GM23338 (cell line): ENCODE results near the gene ZBTB2. TPM values are rescaled to one million over a fixed set of nuclear protein-coding genes. Genes with fewer than 3 reads are reported as not detected.

Experiments
- ATAC-seq: fragments of 200-7000 bp; cut with Tn5 transposase; 3 replicates; pipeline ENCODE4 v1.9.1; 2020
- DNase-seq: peaks from one replicate; pipeline ENCODE4 v3.0.0-alpha.2; 2015; ENCODE audit warnings: low spot score
- H2AFZ ChIP-seq: fragments of 200-600 bp; sonication (generic); 2 replicates; pipeline ENCODE4 v1.8.0; 2016; ENCODE audit warnings: antibody characterized with exemption, mild to moderate bottlenecking, moderate library complexity
- H3F3A ChIP-seq: fragments of 200-600 bp; sonication (generic); replicated peaks from 2 replicates; pipeline ENCODE4 v1.8.0; 2017; ENCODE audit warnings: antibody characterized with exemption, mixed run types, low read depth
- H3K27ac ChIP-seq: fragments of 200-600 bp; sonication (generic); 2 replicates; pipeline ENCODE4 v1.6.1; 2016; ENCODE audit warnings: low read depth
- H3K27me3 ChIP-seq: fragments of 200-600 bp; sonication (generic); 2 replicates; pipeline ENCODE4 v1.8.0; 2016; ENCODE audit warnings: mild to moderate bottlenecking, mixed run types, moderate library complexity; ENCODE audit not compliant: insufficient read depth
- H3K36me3 ChIP-seq: fragments of 200-600 bp; sonication (generic); 2 replicates; pipeline ENCODE4 v1.8.0; 2016; ENCODE audit warnings: mild to moderate bottlenecking; ENCODE audit not compliant: insufficient read depth
- H3K4me1 ChIP-seq: fragments of 200-600 bp; sonication (generic); 2 replicates; pipeline ENCODE4 v1.8.0; 2016; ENCODE audit warnings: mild to moderate bottlenecking, moderate library complexity; ENCODE audit not compliant: insufficient read depth
- H3K4me2 ChIP-seq: fragments of 200-600 bp; sonication (generic); 2 replicates; pipeline ENCODE4 v1.7.1; 2017; ENCODE audit warnings: mixed run types
- H3K4me3 ChIP-seq: fragments of 200-600 bp; sonication (generic); 2 replicates; pipeline ENCODE4 v1.6.1; 2016; ENCODE audit warnings: mixed run types
- H3K79me2 ChIP-seq: fragments of 200-600 bp; sonication (generic); replicated peaks from 2 replicates; pipeline ENCODE4 v1.8.0; 2017; ENCODE audit warnings: mild to moderate bottlenecking; ENCODE audit not compliant: insufficient read depth
- H3K9me2 ChIP-seq: fragments of 200-600 bp; sonication (generic); 2 replicates; pipeline ENCODE4 v1.8.0; 2017; ENCODE audit not compliant: insufficient read depth
- H4K20me1 ChIP-seq: fragments of 200-600 bp; sonication (generic); replicated peaks from 2 replicates; pipeline ENCODE4 v1.8.0; 2017; ENCODE audit warnings: mild to moderate bottlenecking; ENCODE audit not compliant: insufficient read depth
- H3K27ac Mint-ChIP-seq: 2 replicates; pipeline ENCODE4 v1.8.0; 2020; ENCODE audit warnings: inconsistent platforms, mild to moderate bottlenecking, moderate library complexity, mixed read lengths
- H3K27me3 Mint-ChIP-seq: 3 replicates; pipeline ENCODE4 v1.8.0; 2022; ENCODE audit warnings: low read depth, mild to moderate bottlenecking, moderate library complexity, mixed read lengths, inconsistent platforms; ENCODE audit not compliant: insufficient read depth, poor library complexity
- H3K36me3 Mint-ChIP-seq: 3 replicates; pipeline ENCODE4 v1.8.0; 2021; ENCODE audit warnings: low read depth, mild to moderate bottlenecking, inconsistent platforms, moderate library complexity, mixed read lengths
- H3K4me1 Mint-ChIP-seq: 3 replicates; pipeline ENCODE4 v1.8.0; 2020; ENCODE audit warnings: mild to moderate bottlenecking, inconsistent platforms, mixed read lengths
- H3K4me3 Mint-ChIP-seq: 3 replicates; pipeline ENCODE4 v1.8.0; 2021; ENCODE audit warnings: moderate library complexity, mild to moderate bottlenecking, inconsistent platforms, mixed read lengths
- H3K9me3 Mint-ChIP-seq: 3 replicates; pipeline ENCODE4 v1.8.0; 2020; ENCODE audit warnings: moderate library complexity, mild to moderate bottlenecking, inconsistent platforms, mixed read lengths
- CREB1 ChIP-seq: fragments of 250-450 bp; sonication (Bioruptor Pico); IDR thresholded peaks from 2 replicates; pipeline ENCODE4 v1.5.0; 2020; ENCODE audit warnings: low read depth, mild to moderate bottlenecking, moderate library complexity
- CTCF ChIP-seq, 2 experiments: fragments of 200-600 bp in 1 of 2; sonication (generic) in 1 of 2; conservative IDR thresholded peaks; 2 replicates each; pipeline versions ENCODE4 v1.5.1 to v1.6.1; 2016 to 2017; ENCODE audit warnings: antibody characterized with exemption in 2 of 2, low read depth in 2 of 2, mild to moderate bottlenecking in 2 of 2, moderate library complexity in 1 of 2
- ETS1 ChIP-seq: IDR thresholded peaks from 2 replicates; pipeline ENCODE4 v1.6.1; 2016; ENCODE audit warnings: antibody characterized with exemption
- JUNB ChIP-seq: IDR thresholded peaks from one replicate; pipeline ENCODE4 v1.6.1; 2016; ENCODE audit warnings: antibody characterized with exemption; ENCODE audit not compliant: unreplicated experiment
- NANOG ChIP-seq: IDR thresholded peaks from 2 replicates; pipeline ENCODE4 v1.6.1; 2016; ENCODE audit warnings: antibody characterized with exemption, borderline replicate concordance
- POLR2AphosphoS5 ChIP-seq: IDR thresholded peaks from 2 replicates; pipeline ENCODE4 v1.6.1; 2016; ENCODE audit warnings: antibody characterized with exemption, low read depth
- REST ChIP-seq: IDR thresholded peaks from one replicate; pipeline ENCODE4 v1.6.1; 2018; ENCODE audit warnings: antibody characterized with exemption; ENCODE audit not compliant: unreplicated experiment
- ZNF114 ChIP-seq: fragments of 250-450 bp; sonication (Bioruptor Pico); IDR thresholded peaks from 2 replicates; pipeline ENCODE4 v1.5.0; 2020; ENCODE audit warnings: mild to moderate bottlenecking, moderate library complexity
- ZNF331 ChIP-seq: fragments of 250-450 bp; sonication (Bioruptor Pico); IDR thresholded peaks from 2 replicates; pipeline ENCODE4 v1.5.0; 2020; ENCODE audit warnings: low read depth, mild to moderate bottlenecking, moderate library complexity
- polyA plus RNA-seq: library from polyadenylated mRNA; unstranded; fragments of >200 nt; fragmentation: Nextera tagmentation; extraction: Ambion mirVana; gene quantifications from 2 replicates; pipeline ENCODE4 v1.2.1, GENCODE V29; 2016
- total RNA-seq: library from RNA; depleted of rRNA; stranded (reverse); fragments of >200 nt; shearing (Covaris generic); gene quantifications from 2 replicates; pipeline ENCODE4 v1.2.3, GENCODE V29; 2014

Gene ZBTB2
- total and polyA plus RNA-seq, 2 experiments from 2014 or later, result 11.4 to 21.9 TPM

GRCh38 chr6:151436300-151436699 lies 44.9 kb upstream of the ZBTB2 start (continued):
- TF ChIP-seq REST (no peak), ZNF331 (CRISPR knock-in tag) (no peak), POLR2AphosphoS5 (no peak)

GRCh38 chr6:151434369-151434768 lies 43.0 kb upstream of the ZBTB2 start:
- H3K36me3 Mint-ChIP-seq, result peaks cover 32% of the 10 kb centered on the region
- TF ChIP-seq REST (no peak), CREB1 (CRISPR knock-in tag) (no peak), ZNF114 (CRISPR knock-in tag) (no peak)
- no peak overlapping the region for H3K4me2 ChIP-seq
- no peaks in the 10 kb centered on the region for H3K9me3 Mint-ChIP-seq
- no peaks in the 10 kb centered on the region for H3F3A ChIP-seq
- no peak for ATAC-seq
- H3K27me3 ChIP-seq, result no peaks in the 10 kb centered on the region
- no peak overlapping the region for H2AFZ ChIP-seq
- no peak overlapping the region for H3K27ac Mint-ChIP-seq
- no peaks in the 10 kb centered on the region for H3K9me2 ChIP-seq
- H3K4me1 ChIP-seq, result no peaks in the 10 kb centered on the region
- no peak overlapping the region for H3K4me3 Mint-ChIP-seq
- H3K36me3 ChIP-seq, result peaks cover 18% of the 10 kb centered on the region; the same call in 1 of the 2 replicates
- DNase-seq, result no peak
- H3K27me3 Mint-ChIP-seq, result no peaks in the 10 kb centered on the region
- H3K4me1 Mint-ChIP-seq, result no peaks in the 10 kb centered on the region
- peaks cover 7% of the 10 kb centered on the region; the same call in 1 of the 2 replicates for H4K20me1 ChIP-seq
- H3K27ac ChIP-seq, result no peak overlapping the region
- no peak overlapping the region for H3K4me3 ChIP-seq
- H3K79me2 ChIP-seq, result peaks cover 41% of the 10 kb centered on the region

GRCh38 chr6:151432651-151433050 lies 41.3 kb upstream of the ZBTB2 start:
- no peak overlapping the region for H3K27ac Mint-ChIP-seq
- no peaks in the 10 kb centered on the region for H3K27me3 Mint-ChIP-seq
- no peak overlapping the region for H2AFZ ChIP-seq
- H3F3A ChIP-seq, result no peaks in the 10 kb centered on the region
- H3K4me3 Mint-ChIP-seq, result no peak overlapping the region
- H3K27ac ChIP-seq, result no peak overlapping the region
- ATAC-seq (no peak), DNase-seq (no peak)
- H3K4me2 ChIP-seq, result no peak overlapping the region
- H3K4me1 ChIP-seq, result no peaks in the 10 kb centered on the region
- no peaks in the 10 kb centered on the region for H3K9me3 Mint-ChIP-seq
- no peaks in the 10 kb centered on the region for H3K27me3 ChIP-seq
- peaks cover 20% of the 10 kb centered on the region for H3K36me3 ChIP-seq
- no peak overlapping the region for H3K4me3 ChIP-seq
- peaks cover 24% of the 10 kb centered on the region for H3K79me2 ChIP-seq
- H3K36me3 Mint-ChIP-seq, result peaks cover 46% of the 10 kb centered on the region
- H4K20me1 ChIP-seq, result peaks cover 4% of the 10 kb centered on the region; the same call in 1 of the 2 replicates
- no peaks in the 10 kb centered on the region for H3K9me2 ChIP-seq
- no peaks in the 10 kb centered on the region for H3K4me1 Mint-ChIP-seq
- TF ChIP-seq CTCF (conservative IDR thresholded peaks at IDR 0.05; ENCODE audit: low read depth in 2 of 2), result no peak
- no peak for TF ChIP-seq REST
- TF ChIP-seq NANOG, result no peak
- TF ChIP-seq ZNF331 (CRISPR knock-in tag), result no peak
- TF ChIP-seq ETS1, result no peak
- no peak for TF ChIP-seq JUNB
